GM19395 (cell line): ENCODE measurements around the gene CRB3.
A peak's percentile ranks its signal among the peaks of the same experiment; 100 is the strongest.
"Not testable (repeated sequence)": the region's sequence is repeated elsewhere in the genome, so short reads cannot be mapped to it uniquely, and the experiment has no call there.

ENCODE experiments used
- ATAC-seq: cut with Tn5 transposase; IDR thresholded peaks from one replicate; pipeline ENCODE4 v1.9.1; 2021; ENCODE audit warnings: mild to moderate bottlenecking, moderate library complexity; ENCODE audit not compliant: unreplicated experiment

The CRB3 gene, protein sequence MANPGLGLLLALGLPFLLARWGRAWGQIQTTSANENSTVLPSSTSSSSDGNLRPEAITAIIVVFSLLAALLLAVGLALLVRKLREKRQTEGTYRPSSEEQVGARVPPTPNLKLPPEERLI

DNA sequence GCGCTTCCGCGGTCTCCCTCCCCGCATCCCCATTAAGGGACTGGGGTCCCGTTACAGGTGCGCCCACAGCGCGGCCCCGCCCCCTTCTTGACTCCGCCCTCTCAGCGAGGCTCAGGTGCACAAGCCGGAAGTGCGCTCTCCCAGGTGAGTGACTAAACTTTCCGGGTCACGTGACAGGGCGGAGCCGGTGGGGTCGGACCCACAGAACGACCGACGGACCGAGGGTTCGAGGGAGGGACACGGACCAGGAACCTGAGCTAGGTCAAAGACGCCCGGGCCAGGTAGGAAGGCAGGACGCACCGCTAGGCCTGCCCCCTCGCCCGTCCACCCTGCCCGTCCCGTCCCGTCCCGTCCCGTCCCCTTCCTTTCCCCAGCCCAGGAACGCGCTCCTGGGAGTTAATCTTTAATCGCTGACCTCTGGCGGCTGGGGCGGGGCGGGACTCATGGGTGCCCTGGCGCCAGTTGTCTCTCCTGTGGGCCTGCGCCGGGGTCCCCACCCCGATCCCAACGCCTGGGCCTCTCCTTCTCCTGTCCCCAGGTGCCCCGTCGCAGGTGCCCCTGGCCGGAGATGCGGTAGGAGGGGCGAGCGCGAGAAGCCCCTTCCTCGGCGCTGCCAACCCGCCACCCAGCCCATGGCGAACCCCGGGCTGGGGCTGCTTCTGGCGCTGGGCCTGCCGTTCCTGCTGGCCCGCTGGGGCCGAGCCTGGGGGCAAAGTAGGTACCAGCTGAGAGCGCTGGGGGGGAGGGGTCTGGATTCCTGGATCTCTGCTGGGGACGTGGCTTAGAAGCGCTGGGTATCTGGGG, at the start of gene CRB3:
TSS of gene CRB3 (plus strand) at position 202 of the 804 bp plus-strand sequence. CDS start at position 633, 431 bp downstream.
- no peak for ATAC-seq

DNA sequence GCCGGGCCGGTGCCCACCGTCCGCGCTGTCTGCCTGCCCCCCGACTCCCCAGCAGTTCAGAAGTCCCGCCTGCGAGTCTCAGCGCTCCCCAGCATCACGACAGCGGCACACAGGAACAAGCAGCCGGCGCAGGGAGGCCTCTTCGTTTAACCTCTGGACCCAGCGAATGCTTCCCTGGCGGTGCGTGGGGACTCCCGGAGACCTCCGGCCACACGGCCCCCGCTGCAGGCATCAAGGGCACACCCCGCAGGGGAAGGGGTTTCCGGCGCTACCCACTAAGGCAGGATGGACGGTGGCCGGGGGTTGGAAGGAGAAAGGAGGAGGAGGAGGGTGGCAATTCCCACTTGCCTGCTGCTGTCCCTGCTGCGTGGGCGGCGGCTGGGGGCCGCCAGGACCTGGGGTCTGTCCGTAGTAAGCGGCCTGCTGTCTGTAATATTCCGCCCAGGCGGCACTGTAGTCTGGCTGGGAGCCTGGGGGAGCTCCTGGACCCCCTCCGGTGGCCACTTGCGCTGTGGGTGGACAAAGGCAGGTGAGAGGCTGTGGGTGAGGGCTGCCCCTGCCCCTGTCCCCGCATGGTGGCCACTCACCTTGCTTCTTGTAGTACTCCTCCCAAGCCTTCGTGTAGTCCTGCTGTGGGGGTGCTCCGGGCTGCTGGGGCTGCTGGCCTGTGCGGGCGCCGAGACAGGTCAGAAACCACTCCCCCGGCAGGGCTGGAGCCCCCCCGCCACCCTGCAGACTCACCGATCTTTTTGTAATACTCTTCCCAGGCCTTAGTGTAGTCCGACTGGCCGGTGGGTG, 49.1 kb upstream of the CRB3 start:
- no peak for ATAC-seq

GRCh38 chr19:6415591-6416190, 48.4 kb upstream of the CRB3 start:
- no peak for ATAC-seq

GRCh38 chr19:6416658-6417405, 47.2 kb upstream of the CRB3 start:
- no peak for ATAC-seq

DNA sequence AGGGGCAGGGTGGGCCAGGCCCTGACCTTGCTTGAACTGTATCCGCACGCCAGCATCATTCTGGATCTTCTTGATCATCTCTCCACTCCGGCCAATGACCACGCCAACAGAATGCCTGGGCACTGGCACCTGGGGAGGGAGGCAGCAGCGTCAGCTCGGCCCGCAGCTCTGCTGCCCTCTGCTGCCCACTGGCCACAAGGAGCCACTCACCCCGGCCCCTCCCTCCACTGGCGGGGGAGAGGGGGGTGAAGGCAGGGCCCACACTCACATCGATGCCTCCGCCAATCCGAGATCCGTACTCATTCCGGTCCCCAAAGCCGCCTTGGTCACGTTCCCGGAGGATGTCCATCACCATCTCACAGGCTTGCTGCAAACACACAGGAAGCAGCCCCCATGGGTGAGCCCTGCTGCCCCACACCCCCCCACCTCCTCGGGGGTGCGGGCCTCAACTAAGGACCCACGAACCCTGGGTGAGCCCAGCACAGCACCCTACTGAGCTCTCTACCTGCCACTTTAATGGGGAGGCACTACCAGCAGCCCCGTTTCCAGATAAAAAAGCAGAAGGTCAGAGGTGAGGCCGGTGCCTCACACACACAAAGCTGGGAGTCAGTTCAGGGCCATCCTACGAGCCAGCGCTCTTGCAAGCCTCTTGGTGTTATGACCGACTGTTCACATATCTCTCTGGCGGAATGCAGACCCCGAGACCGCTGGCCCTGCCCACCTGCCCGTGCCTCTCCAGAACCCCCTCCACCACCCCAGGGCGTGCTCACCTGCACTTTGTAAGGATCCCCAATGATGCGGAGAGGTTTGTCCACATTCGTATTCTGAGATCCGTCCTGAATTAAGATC, 46.1 kb upstream of the CRB3 start:
- ATAC-seq = no peak

DNA sequence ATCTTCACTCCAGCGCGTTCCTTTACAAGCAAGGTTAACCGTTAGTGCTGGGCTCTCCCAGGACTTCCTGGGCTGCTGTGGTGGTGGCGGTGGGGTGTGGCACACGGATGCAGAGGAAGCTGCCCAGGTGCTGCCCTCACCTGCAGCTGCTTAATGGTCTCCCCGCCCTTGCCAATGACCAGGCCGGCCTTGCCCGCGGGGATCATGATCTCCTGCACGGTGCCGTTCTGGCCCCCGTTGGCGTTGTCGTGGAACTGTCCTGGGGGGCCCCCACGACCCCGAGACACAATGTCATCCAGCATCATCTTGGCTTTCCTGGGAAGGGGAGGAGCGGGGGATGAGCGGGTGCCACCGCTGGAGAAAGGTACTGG, 45.5 kb upstream of the CRB3 start:
- no peak for ATAC-seq

GRCh38 chr19:6421075-6422014, 42.7 kb upstream of the CRB3 start:
- ATAC-seq = no peak

- ATAC-seq = no peak
Measured at GRCh38 chr19:6423499-6424194, 40.4 kb upstream of the CRB3 start.

GRCh38 chr19:6424195-6424938, 39.7 kb upstream of the CRB3 start, which contains the start of gene KHSRP:
KHSRP (minus strand) TSS chr19:6424811; CDS start chr19:6424701, 110 bp downstream.
- ATAC-seq = no peak

DNA sequence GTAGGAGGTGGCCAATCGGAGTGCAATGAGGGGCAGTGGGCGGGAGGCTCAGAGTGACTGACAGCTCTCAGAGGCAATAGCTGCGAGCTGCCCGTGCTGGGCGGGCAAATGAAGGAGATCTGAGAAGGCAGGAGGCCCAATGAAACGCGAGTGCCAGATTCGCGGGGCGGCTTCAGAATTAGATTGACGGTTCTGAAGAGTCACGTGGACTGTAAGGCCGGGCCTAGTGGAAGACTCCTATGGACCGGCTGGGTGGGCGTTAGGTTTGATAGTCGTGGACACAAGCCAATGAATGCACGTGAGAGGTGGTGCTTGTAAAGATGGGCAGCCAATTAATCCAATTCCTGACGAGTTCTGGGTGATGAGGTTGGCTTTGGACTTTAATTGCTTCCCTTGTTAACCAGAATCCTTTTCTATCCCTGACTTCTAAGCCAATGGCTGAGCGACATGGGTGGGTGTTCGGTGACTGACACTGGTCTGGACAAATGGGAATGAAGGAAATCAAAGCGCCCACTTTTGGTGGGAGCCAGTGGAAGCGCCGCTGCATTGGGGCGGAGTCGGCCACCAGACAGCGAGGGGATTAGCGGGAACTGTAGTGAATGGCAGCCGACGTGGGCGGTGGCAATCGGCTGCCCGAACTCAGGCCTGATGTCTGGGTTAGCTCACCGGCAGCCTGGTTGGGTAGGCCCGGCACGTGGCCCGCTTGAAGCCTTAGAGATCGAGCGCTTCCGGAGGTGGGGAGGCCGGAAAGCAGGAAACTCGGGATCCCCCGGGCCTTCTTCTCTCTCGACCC, 38.9 kb upstream of the CRB3 start:
- ATAC-seq = peak; percentile 91

DNA sequence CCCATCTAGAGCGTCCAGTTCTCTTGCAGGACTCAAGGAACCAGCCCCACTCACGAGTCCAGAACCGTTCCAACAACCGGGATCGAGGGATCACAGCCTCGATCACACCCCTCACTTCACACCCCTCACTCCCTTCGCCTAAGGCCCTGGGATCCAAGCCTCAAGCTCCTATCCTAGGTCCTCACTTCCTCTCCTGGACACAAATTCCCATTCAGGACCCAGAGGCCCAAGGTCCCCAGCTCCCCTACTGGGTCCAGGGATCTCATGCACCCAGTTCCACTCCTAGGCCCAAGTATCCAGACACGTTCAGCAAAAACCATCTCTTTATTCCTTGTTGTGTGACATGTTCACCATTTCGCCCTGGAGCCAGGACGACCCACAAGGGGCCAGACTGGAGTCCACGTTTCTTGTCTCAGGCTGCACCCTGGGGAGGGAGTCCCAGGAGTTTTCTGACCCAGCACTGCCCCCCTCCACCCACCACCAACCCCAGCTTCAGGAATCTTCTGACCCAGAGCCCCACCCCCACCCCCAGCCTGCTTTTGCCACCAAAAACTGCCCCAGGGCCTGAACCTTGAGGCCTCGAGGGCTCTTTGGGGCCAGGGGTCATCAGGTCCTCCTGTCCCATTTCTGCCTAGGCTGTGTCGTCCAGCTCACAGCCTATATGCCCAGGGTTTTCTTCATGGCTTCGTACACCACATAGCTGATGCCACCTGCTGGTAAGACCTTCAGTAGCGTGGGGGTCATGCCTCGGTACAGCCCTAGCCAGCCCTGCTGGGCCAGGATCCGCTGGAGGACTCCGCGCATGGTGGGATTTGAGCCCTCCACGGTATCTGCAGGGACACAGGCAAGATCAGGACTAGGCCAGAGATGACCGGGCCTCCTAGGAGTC, 38.1 kb upstream of the CRB3 start:
- ATAC-seq = no peak

DNA sequence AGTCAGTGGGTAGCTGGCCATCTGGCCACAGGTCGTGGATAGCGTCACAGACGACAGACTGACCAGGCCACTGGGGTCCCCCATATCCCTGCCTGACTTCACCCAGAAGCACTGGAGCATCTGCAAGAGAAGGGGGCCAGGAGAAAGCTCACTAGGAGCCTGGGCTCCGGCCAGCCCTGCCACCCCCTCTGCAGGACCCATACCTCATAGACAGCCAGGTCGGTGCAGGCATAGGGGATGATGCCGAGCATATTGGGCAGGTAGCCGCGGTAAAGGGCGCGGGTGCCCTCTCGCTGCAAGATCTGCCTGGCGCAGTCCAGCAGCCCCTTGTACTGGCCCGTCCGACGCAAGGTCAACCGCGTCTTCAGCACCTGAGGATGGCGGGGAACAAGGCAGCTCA, 36.9 kb upstream of the CRB3 start:
- ATAC-seq = no peak

GRCh38 chr19:6428692-6429418, 35.2 kb upstream of the CRB3 start:
- not testable (repeated sequence) for ATAC-seq

DNA sequence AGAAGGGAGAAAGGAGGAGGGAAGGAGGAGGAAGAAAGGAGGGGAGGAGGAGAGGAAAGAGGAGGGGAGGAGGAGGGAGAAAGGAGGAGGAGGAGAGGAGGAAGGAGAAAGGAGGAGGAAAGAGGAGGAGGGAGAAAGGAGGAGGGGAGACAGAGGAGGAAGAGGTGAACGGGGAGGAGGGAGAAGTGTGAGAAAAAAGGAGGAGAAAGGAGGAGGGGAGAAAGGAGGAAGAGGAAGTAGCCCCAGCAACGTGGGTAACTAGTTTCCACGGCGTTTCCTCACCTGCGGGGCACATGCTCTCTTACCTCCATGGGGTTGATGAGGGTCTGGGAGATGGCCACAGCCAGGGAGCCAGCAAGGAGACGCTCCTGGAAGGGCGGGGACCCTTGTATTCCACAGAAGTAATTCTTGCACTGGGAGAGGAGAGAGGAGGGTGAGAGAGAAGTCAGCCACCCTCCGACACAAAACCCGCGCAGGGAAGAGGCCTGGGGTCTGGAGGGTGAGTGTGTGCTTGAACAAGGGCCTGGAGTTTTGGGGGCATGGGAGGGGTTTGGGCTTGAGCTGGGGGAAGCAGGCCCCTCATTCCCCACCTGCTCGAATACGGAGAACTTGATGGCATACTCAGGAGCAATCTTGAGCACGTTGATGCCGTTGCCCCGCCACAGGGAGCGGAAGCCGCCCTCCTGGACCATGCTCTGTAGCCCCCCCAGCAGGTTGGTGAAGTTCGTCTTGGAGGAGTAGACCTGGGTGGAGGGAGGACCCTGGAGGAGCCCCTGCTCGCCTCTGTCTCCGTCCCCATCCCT, 34.5 kb upstream of the CRB3 start:
- no peak for ATAC-seq
